ENCODE results near the gene MYO1A. TPM values are rescaled to one million over a fixed set of nuclear protein-coding genes. Genes with fewer than 3 reads are reported as not detected.

Gene MYO1A
- 1 to 10 TPM in 1 of 2 experiments, under 1 TPM in 1; 0.82 to 1.5 TPM for total RNA-seq

DNA sequence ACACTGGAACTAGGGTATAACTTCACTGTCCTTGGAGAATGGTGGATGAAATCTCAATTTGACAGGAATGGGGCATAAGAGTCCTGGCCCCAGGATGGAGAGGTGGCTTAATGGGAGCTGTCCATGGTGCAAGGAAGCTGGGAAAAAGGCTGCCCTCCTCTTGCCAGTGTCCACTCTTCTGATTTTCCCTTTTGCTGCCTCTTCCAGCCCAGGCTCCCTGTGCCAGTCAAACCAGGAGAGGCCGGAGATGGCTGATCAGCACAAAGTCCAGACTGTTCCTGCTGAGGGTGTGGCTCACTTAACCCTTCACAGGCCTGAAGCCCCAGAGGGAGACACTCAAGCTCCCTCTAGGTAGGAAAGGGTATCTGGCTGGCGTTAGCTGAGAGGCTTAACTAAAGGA is at the start of gene MYO1A:
Gene MYO1A (minus strand): TSS at position 240 of the 400 bp plus-strand sequence. CDS start 1,806 bp downstream, outside the sequence.
- H3K27me3 Mint-ChIP-seq: peaks cover 20% of the 10 kb centered on the region
- no peaks in the 10 kb centered on the region for H3K9me3 Mint-ChIP-seq (ENCODE audit: low read depth)
- H3K4me1 Mint-ChIP-seq: peaks cover 40% of the 10 kb centered on the region
- H3K4me3 Mint-ChIP-seq: no peak within 1 kb of the TSS
- no peak within 1 kb of the TSS for H3K27ac Mint-ChIP-seq
- CTCF ChIA-PET: interaction anchor here (1.2 to 7.9 kb wide), 6 partner anchors 10 to 62 kb away, joined by 4 to 51 read pairs (median 31); partner anchors contain the start of gene STAT6
- no peak for DNase-seq
- H3K36me3 Mint-ChIP-seq: peaks cover 14% of the 10 kb centered on the region
- ATAC-seq: no peak

- no peak overlapping the region for H3K4me3 Mint-ChIP-seq
Measured at GRCh38 chr12:57099047-57099714, 49.3 kb upstream of the MYO1A start.

GRCh38 chr12:57098546-57098945 is 48.6 kb upstream of the MYO1A start:
- peak overlapping the region; percentile 45 for H3K27ac Mint-ChIP-seq
- H3K36me3 Mint-ChIP-seq: peaks cover 2% of the 10 kb centered on the region
- H3K27me3 Mint-ChIP-seq: no peaks in the 10 kb centered on the region
- DNase-seq: no peak
- H3K4me1 Mint-ChIP-seq: peaks cover 39% of the 10 kb centered on the region
- H3K4me3 Mint-ChIP-seq: no peak overlapping the region
- ATAC-seq: no peak
- CTCF ChIA-PET: interaction anchor here (1.2 to 16.0 kb wide), 5 partner anchors 9 to 29 kb away, joined by 3 to 202 read pairs (median 8); partner anchors contain the start of genes NAB2 and STAT6
- no peaks in the 10 kb centered on the region for H3K9me3 Mint-ChIP-seq (ENCODE audit: low read depth)

More at GRCh38 chr12:57099047-57099714, 49.3 kb upstream of the MYO1A start:
- Mint-ChIP-seq H3K27me3 (no peaks in the 10 kb centered on the region), H3K36me3 (peaks cover 2% of the 10 kb centered on the region), H3K27ac (peak overlapping the region; percentile 30), H3K4me1 (peaks cover 35% of the 10 kb centered on the region), H3K9me3 (ENCODE audit: low read depth) (no peaks in the 10 kb centered on the region)
- DNase-seq (no peak), ATAC-seq (no peak)
- CTCF ChIA-PET: interaction anchor here (1.2 to 16.0 kb wide), 7 partner anchors 9 to 98 kb away, joined by 3 to 202 read pairs (median 4); partner anchors contain the start of genes NAB2 and STAT6

GRCh38 chr12:57097554-57097835 is 47.6 kb upstream of the MYO1A start:
- Mint-ChIP-seq H3K4me3 (no peak overlapping the region), H3K27ac (no peak overlapping the region), H3K27me3 (no peaks in the 10 kb centered on the region), H3K36me3 (peaks cover 2% of the 10 kb centered on the region), H3K9me3 (ENCODE audit: low read depth) (no peaks in the 10 kb centered on the region), H3K4me1 (peaks cover 46% of the 10 kb centered on the region)
- CTCF ChIA-PET: interaction anchor here (2.0 to 16.0 kb wide), 3 partner anchors 8 to 28 kb away, joined by 8 to 202 read pairs (median 12); partner anchors contain the start of genes NAB2 and STAT6
- ATAC-seq (no peak), DNase-seq (no peak)

- Mint-ChIP-seq H3K9me3 (ENCODE audit: low read depth) (no peaks in the 10 kb centered on the region), H3K4me3 (no peak overlapping the region), H3K27ac (peak overlapping the region; percentile 39), H3K36me3 (peaks cover 2% of the 10 kb centered on the region), H3K4me1 (peaks cover 42% of the 10 kb centered on the region), H3K27me3 (no peaks in the 10 kb centered on the region)
- CTCF ChIA-PET: interaction anchor here (1.6 to 16.0 kb wide), 4 partner anchors 7 to 28 kb away, joined by 6 to 202 read pairs (median 10); partner anchors contain the start of genes NAB2 and STAT6
- no peak for ATAC-seq
- no peak for DNase-seq
Measured at GRCh38 chr12:57096748-57097553, 47.0 kb upstream of the MYO1A start.

- peaks cover 43% of the 10 kb centered on the region for H3K4me1 Mint-ChIP-seq
Measured at GRCh38 chr12:57096099-57096572, 46.2 kb upstream of the MYO1A start.

GRCh38 chr12:57095440-57095839 is 45.5 kb upstream of the MYO1A start:
- CTCF ChIA-PET: interaction anchor here (0.5 to 16.0 kb wide), 5 partner anchors 13 to 1265 kb away, joined by 3 to 202 read pairs (median 3); partner anchors contain the start of genes LRP1 and STAT6
- ATAC-seq: no peak
- Mint-ChIP-seq H3K36me3 (peaks cover 4% of the 10 kb centered on the region), H3K4me1 (peaks cover 47% of the 10 kb centered on the region), H3K27me3 (no peaks in the 10 kb centered on the region), H3K27ac (peak overlapping the region; percentile 59), H3K9me3 (ENCODE audit: low read depth) (no peaks in the 10 kb centered on the region), H3K4me3 (no peak overlapping the region)
- DNase-seq: no peak

More at GRCh38 chr12:57096099-57096572, 46.2 kb upstream of the MYO1A start:
- Mint-ChIP-seq H3K27me3 (no peaks in the 10 kb centered on the region), H3K36me3 (peaks cover 4% of the 10 kb centered on the region), H3K4me3 (no peak overlapping the region), H3K9me3 (ENCODE audit: low read depth) (no peaks in the 10 kb centered on the region), H3K27ac (peak overlapping the region; percentile 34)
- DNase-seq (no peak), ATAC-seq (no peak)
- CTCF ChIA-PET: interaction anchor here (0.6 to 16.0 kb wide), 4 partner anchors 12 to 601 kb away, joined by 3 to 202 read pairs (median 4); partner anchors contain the start of genes LRP1 and STAT6

DNA sequence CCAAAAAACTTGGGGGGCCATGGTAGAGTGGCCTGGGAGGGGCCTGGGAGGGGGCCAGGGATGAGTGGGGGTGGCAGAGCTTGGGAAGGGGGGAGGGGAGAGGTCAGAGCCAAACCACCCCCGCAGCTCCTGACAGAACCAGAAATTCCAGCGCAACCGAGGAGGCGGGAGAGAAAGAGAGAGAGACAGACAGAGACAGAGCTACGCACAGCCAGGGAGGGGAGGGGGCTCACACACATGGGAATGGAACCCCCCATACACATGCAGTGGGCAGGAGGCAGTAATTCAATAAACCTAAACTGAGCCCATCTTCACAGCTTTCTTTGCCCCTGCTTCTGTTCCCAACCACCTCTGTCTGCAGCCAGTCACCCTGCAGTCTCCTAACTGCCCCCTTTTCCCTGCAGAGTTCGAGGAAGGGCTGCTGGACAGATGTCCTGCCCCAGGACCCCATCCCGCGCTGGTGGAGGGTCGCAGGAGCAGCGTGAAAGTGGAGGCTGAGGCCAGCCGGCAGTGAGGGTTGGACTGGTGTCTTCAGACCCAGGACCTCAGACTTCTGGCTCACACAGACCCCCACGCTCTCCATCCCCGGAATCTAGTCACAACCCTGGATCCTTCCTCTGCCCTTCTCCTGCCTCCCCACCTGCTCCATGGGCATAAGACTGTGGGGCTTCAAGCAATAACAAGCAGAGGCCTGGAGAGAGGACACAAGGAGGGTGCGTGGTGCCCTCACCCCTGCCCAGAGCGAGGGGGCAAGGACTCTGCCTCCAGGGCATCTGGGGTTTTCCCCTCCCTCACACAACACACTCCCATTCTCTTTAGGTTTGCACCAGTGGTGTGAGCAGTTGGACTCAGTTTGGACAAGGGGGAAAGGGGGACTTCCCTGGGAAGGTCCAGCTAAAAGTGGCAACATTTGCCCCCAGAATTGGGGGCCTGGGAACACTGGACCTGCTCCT is 44.6 kb upstream of the MYO1A start:
- no peaks in the 10 kb centered on the region for H3K9me3 Mint-ChIP-seq (ENCODE audit: low read depth)
- CTCF ChIA-PET: interaction anchor here (0.7 to 16.0 kb wide), 13 partner anchors 8 to 364 kb away, joined by 3 to 202 read pairs (median 5); partner anchors contain the start of genes NEMP1 and STAT6

GRCh38 chr12:57093415-57094207 is 43.7 kb upstream of the MYO1A start:
- DNase-seq: peak; percentile 81
- Mint-ChIP-seq H3K36me3 (peaks cover 2% of the 10 kb centered on the region), H3K27me3 (no peaks in the 10 kb centered on the region), H3K4me3 (peak overlapping the region; percentile 54), H3K4me1 (peaks cover 48% of the 10 kb centered on the region), H3K27ac (peak overlapping the region; percentile 83), H3K9me3 (ENCODE audit: low read depth) (no peaks in the 10 kb centered on the region)
- ATAC-seq: peak; percentile 47
- CTCF ChIA-PET: interaction anchor here (0.6 to 16.0 kb wide), 17 partner anchors 9 to 368 kb away, joined by 3 to 202 read pairs (median 5); partner anchors contain the start of genes NACA, NEMP1 and STAT6

More for the DNA sequence above, 44.6 kb upstream of the MYO1A start:
- DNase-seq: no peak
- ATAC-seq: no peak
- no peaks in the 10 kb centered on the region for H3K27me3 Mint-ChIP-seq
- H3K27ac Mint-ChIP-seq: peak overlapping the region; percentile 83
- peaks cover 51% of the 10 kb centered on the region for H3K4me1 Mint-ChIP-seq
- H3K4me3 Mint-ChIP-seq: no peak overlapping the region
- H3K36me3 Mint-ChIP-seq: peaks cover 4% of the 10 kb centered on the region

DNA sequence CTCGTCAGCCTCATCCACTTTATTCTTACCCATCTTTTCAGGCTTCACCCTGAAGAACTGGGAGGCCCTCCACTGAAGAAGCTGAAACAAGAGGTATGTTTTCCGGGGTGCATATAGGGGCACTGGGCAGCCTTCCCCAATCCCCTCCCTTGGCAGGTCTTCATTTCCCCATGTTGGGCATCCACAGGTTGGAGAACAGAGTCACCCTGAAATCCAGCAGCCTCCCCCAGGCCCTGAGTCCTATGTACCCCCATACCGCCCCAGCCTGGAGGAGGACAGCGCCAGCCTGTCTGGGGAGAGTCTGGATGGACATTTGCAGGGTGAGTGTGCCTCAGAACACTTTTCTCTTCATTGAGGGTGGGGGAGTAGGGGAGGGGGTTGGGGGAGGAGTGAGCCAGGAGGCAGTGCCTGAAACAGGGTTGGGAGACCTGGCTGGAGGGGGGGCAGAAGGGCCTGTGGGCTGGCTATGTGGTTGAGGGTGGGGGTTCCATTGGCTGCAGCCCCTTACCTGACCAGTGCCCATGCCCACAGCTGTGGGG is 43.0 kb upstream of the MYO1A start:
- H3K36me3 Mint-ChIP-seq: peaks cover 2% of the 10 kb centered on the region
- H3K4me3 Mint-ChIP-seq: no peak overlapping the region

GRCh38 chr12:57092529-57092862 is 42.6 kb upstream of the MYO1A start:
- Mint-ChIP-seq H3K36me3 (peaks cover 2% of the 10 kb centered on the region), H3K4me1 (peaks cover 51% of the 10 kb centered on the region), H3K27me3 (no peaks in the 10 kb centered on the region), H3K9me3 (ENCODE audit: low read depth) (no peaks in the 10 kb centered on the region), H3K27ac (peak overlapping the region; percentile 47), H3K4me3 (no peak overlapping the region)
- CTCF ChIA-PET: interaction anchor here (1.1 to 16.0 kb wide), 11 partner anchors 8 to 91 kb away, joined by 3 to 202 read pairs (median 7); partner anchors contain the start of genes NEMP1 and STAT6
- DNase-seq (no peak), ATAC-seq (no peak)

More for the DNA sequence above, 43.0 kb upstream of the MYO1A start:
- CTCF ChIA-PET: interaction anchor here (0.6 to 16.0 kb wide), 13 partner anchors 9 to 368 kb away, joined by 3 to 202 read pairs (median 5); partner anchors contain the start of genes NACA, NEMP1 and STAT6
- Mint-ChIP-seq H3K27me3 (no peaks in the 10 kb centered on the region), H3K27ac (peak overlapping the region; percentile 83), H3K4me1 (peaks cover 49% of the 10 kb centered on the region), H3K9me3 (ENCODE audit: low read depth) (no peaks in the 10 kb centered on the region)
- DNase-seq: no peak
- ATAC-seq: no peak
